HEK293 (cell line): ENCODE measurements around the gene TNIK.

ENCODE experiments used
- ZNF629 ChIP-seq: fragments of 450-650 bp; formaldehyde crosslinking; IDR thresholded peaks from 2 replicates; pipeline ENCODE4 v1.5.1; 2017; ENCODE audit warnings: missing biosample characterization, missing genetic modification characterization
- TF ChIP-seq, protein P1 (sequence below): fragments of 450-650 bp; formaldehyde crosslinking; IDR thresholded peaks from 2 replicates; pipeline ENCODE4 v1.5.1; 2016; ENCODE audit warnings: missing biosample characterization, missing genetic modification characterization
- TF ChIP-seq, protein P2 (sequence below): fragments of 450-650 bp; formaldehyde crosslinking; IDR thresholded peaks from 2 replicates; pipeline ENCODE4 v1.5.1; 2016; ENCODE audit warnings: missing biosample characterization, missing genetic modification characterization

DNA sequence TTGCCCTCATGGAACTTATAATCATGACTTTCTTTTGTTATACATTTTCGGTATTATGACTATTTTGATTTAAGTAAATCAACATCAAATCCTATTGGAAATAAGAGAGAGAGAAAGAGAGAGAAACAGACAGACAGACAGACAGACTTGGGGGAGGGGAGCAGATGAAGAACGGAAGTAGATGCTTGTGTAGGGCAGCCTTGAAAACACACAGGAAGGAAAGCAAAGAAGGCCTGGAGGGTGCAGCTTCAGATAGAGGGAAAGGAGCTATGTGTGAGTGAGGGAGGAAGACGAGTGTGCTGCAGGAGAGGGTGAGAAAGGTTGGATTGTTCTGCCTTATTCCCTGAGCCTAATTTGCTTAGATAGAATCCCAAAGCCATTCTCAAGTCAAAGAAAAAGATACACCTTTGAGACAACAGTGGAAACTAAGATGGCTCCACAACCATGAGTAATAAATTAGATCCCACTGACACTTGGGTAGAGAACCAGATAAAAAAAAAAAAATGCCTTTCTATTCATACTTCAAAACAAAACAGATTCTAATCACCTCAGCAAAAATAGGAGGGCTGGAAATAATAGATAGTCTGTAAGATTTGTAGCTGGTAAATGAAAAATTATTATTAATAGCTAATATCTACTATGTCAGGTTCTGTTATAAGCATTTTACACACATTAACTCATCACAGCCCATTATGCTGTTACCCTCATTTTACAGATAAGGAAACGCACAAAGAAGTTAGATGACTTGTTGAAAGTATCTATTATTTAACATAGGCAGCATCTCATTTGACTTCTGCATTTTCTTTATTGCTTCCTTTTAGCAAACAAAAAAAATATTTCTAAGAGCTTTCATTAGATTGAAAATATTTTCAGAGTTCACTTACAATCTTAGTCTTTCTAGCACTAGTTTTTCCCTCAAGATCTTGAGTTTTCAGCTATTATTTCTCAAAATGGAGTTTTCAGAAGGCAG is 214.1 kb downstream of the TNIK start:
- TF ChIP-seq, protein P1, sequence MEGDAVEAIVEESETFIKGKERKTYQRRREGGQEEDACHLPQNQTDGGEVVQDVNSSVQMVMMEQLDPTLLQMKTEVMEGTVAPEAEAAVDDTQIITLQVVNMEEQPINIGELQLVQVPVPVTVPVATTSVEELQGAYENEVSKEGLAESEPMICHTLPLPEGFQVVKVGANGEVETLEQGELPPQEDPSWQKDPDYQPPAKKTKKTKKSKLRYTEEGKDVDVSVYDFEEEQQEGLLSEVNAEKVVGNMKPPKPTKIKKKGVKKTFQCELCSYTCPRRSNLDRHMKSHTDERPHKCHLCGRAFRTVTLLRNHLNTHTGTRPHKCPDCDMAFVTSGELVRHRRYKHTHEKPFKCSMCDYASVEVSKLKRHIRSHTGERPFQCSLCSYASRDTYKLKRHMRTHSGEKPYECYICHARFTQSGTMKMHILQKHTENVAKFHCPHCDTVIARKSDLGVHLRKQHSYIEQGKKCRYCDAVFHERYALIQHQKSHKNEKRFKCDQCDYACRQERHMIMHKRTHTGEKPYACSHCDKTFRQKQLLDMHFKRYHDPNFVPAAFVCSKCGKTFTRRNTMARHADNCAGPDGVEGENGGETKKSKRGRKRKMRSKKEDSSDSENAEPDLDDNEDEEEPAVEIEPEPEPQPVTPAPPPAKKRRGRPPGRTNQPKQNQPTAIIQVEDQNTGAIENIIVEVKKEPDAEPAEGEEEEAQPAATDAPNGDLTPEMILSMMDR (tag by site-specific recombination) = no peak
- TF ChIP-seq, protein P2, sequence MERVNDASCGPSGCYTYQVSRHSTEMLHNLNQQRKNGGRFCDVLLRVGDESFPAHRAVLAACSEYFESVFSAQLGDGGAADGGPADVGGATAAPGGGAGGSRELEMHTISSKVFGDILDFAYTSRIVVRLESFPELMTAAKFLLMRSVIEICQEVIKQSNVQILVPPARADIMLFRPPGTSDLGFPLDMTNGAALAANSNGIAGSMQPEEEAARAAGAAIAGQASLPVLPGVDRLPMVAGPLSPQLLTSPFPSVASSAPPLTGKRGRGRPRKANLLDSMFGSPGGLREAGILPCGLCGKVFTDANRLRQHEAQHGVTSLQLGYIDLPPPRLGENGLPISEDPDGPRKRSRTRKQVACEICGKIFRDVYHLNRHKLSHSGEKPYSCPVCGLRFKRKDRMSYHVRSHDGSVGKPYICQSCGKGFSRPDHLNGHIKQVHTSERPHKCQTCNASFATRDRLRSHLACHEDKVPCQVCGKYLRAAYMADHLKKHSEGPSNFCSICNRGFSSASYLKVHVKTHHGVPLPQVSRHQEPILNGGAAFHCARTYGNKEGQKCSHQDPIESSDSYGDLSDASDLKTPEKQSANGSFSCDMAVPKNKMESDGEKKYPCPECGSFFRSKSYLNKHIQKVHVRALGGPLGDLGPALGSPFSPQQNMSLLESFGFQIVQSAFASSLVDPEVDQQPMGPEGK (tag by site-specific recombination) = no peak
- TF ChIP-seq ZNF629 (tag by site-specific recombination) = no peak
